ENCODE data around the gene TMEM217. TPM values are rescaled to one million over a fixed set of nuclear protein-coding genes. Genes with fewer than 3 reads are reported as not detected.

TMEM217 gene
- polyA plus RNA-seq, 1 donor from 2014 or later: 0.32 TPM

DNA sequence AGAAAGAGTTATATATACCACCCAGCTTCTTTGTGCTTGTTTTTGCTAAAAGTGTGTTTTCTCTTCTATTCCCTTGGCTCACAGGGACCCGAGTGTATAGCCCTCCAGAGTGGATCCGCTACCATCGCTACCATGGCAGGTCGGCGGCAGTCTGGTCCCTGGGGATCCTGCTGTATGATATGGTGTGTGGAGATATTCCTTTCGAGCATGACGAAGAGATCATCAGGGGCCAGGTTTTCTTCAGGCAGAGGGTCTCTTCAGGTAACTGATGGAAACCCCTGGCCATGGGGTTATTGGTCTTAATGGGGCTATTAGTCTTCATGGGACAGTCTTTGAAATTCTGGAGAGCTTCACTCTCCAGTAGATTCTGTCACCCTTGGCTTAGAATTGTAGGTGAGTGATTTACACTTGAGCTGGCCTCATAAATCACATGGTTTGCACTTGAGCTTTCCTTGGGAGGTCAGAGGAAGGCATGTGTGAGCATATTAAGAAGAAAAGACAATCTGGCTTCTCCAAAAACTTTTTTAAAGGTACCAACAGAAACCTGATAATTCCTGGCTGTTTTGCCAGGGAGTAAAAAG, 84.9 kb downstream of the TMEM217 start:
- Histone ChIP-seq H3K27me3 (ENCODE audit: insufficient read depth, low read depth, low read length) (peaks cover 4% of the 10 kb centered on the region), H3K27ac (ENCODE audit: low read length) (no peak overlapping the region), H3K9ac (ENCODE audit: low read length) (no peak overlapping the region), H3K36me3 (ENCODE audit: insufficient read depth, low read length) (no peaks in the 10 kb centered on the region), H3K9me2 (ENCODE audit: insufficient read depth, low read length) (no peaks in the 10 kb centered on the region), H3K9me3 (ENCODE audit: low read length) (no peaks in the 10 kb centered on the region), H3K79me2 (replicated peaks; ENCODE audit: insufficient read depth, low read length) (peaks cover 15% of the 10 kb centered on the region), H4K20me1 (ENCODE audit: insufficient read depth) (no peaks in the 10 kb centered on the region), H2AFZ (ENCODE audit: low read depth, low read length) (no peak overlapping the region), H3K4me2 (ENCODE audit: low read length) (no peak overlapping the region), H3F3A (ENCODE audit: insufficient read depth, low read length, poor library complexity, severe bottlenecking) (peaks cover 3% of the 10 kb centered on the region), H3K4me3 (ENCODE audit: low read length) (no peak overlapping the region)
- TF ChIP-seq RAD21 (conservative IDR thresholded peaks at IDR 0.05) (no peak), SMC3 (conservative IDR thresholded peaks at IDR 0.05; ENCODE audit: poor library complexity) (no peak), CTCF (IDR thresholded peaks at IDR 0.05; ENCODE audit: poor library complexity, severe bottlenecking) (no peak), MXI1 (conservative IDR thresholded peaks at IDR 0.05; ENCODE audit: poor library complexity, severe bottlenecking) (no peak), TAF1 (IDR thresholded peaks at IDR 0.05; ENCODE audit: low read depth) (no peak), POLR2AphosphoS5 (IDR thresholded peaks at IDR 0.05) (no peak), EZH2 (IDR thresholded peaks at IDR 0.05; ENCODE audit: borderline replicate concordance, insufficient read depth, low read length, poor library complexity, severe bottlenecking) (no peak), EP300 (conservative IDR thresholded peaks at IDR 0.05; ENCODE audit: poor library complexity, severe bottlenecking) (no peak)
- TF ChIP-seq, protein P1, sequence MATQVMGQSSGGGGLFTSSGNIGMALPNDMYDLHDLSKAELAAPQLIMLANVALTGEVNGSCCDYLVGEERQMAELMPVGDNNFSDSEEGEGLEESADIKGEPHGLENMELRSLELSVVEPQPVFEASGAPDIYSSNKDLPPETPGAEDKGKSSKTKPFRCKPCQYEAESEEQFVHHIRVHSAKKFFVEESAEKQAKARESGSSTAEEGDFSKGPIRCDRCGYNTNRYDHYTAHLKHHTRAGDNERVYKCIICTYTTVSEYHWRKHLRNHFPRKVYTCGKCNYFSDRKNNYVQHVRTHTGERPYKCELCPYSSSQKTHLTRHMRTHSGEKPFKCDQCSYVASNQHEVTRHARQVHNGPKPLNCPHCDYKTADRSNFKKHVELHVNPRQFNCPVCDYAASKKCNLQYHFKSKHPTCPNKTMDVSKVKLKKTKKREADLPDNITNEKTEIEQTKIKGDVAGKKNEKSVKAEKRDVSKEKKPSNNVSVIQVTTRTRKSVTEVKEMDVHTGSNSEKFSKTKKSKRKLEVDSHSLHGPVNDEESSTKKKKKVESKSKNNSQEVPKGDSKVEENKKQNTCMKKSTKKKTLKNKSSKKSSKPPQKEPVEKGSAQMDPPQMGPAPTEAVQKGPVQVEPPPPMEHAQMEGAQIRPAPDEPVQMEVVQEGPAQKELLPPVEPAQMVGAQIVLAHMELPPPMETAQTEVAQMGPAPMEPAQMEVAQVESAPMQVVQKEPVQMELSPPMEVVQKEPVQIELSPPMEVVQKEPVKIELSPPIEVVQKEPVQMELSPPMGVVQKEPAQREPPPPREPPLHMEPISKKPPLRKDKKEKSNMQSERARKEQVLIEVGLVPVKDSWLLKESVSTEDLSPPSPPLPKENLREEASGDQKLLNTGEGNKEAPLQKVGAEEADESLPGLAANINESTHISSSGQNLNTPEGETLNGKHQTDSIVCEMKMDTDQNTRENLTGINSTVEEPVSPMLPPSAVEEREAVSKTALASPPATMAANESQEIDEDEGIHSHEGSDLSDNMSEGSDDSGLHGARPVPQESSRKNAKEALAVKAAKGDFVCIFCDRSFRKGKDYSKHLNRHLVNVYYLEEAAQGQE (IDR thresholded peaks at IDR 0.05; ENCODE audit: borderline replicate concordance): no peak

DNA sequence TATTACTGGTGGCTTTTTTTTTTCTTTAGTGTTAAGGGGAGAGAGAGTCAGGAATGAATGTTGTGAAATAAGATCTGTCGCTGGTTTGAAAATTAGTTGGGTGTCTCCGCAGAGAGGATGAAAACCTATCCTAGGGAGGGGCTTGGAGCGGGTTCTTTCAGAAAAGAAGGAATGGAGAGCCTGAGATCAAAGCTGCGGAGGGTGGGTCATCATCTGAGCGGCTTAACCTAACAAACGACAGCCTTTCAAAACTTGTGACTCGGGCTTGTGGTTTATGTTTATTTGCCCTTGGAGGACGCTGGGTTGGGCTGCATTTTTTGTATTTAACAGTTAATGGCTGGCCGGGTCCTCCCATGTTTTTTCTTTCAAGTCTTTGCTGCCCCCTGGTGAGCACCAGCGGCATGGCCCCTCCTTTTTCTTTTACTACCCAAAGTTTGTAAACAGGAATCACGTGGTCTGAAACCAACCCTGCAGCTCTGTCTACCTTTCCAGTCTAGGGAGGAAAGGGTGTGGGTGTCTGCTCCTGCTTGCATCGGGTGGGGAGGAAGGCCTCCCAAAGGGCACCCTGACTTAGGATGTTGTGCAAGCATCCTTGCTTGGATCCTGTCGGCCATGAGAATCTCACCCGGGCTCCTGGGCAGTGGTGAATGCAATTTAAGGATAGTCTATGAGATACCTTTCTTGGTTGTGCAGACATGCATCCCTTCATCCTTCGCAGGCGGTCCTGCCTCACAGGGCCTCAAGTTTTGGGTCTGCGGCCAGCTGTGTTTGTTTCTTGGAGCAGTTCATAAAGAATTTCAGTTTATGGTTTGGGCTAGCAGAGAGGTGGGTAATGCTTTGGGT, 85.8 kb downstream of the TMEM217 start:
- Histone ChIP-seq H3K4me2 (ENCODE audit: low read length) (peak overlapping the region; percentile 94), H3F3A (ENCODE audit: insufficient read depth, low read length, poor library complexity, severe bottlenecking) (peaks cover 3% of the 10 kb centered on the region), H3K27me3 (ENCODE audit: insufficient read depth, low read depth, low read length) (peaks cover 4% of the 10 kb centered on the region), H2AFZ (ENCODE audit: low read depth, low read length) (no peak overlapping the region), H3K4me3 (ENCODE audit: low read length) (peak overlapping the region; percentile 78), H3K36me3 (ENCODE audit: insufficient read depth, low read length) (no peaks in the 10 kb centered on the region), H3K9me2 (ENCODE audit: insufficient read depth, low read length) (no peaks in the 10 kb centered on the region), H3K79me2 (replicated peaks; ENCODE audit: insufficient read depth, low read length) (peaks cover 15% of the 10 kb centered on the region), H3K9me3 (ENCODE audit: low read length) (no peaks in the 10 kb centered on the region), H4K20me1 (ENCODE audit: insufficient read depth) (no peaks in the 10 kb centered on the region), H3K27ac (ENCODE audit: low read length) (no peak overlapping the region), H3K9ac (ENCODE audit: low read length) (peak overlapping the region; percentile 77)
- TF ChIP-seq RAD21 (conservative IDR thresholded peaks at IDR 0.05) (peak; percentile 98), EZH2 (IDR thresholded peaks at IDR 0.05; ENCODE audit: borderline replicate concordance, insufficient read depth, low read length, poor library complexity, severe bottlenecking) (no peak), EP300 (conservative IDR thresholded peaks at IDR 0.05; ENCODE audit: poor library complexity, severe bottlenecking) (no peak), SMC3 (conservative IDR thresholded peaks at IDR 0.05; ENCODE audit: poor library complexity) (peak; percentile 99), MXI1 (conservative IDR thresholded peaks at IDR 0.05; ENCODE audit: poor library complexity, severe bottlenecking) (peak; percentile 57), CTCF (IDR thresholded peaks at IDR 0.05; ENCODE audit: poor library complexity, severe bottlenecking) (peak; percentile 97)

Measured in neural cell (in vitro differentiated cells).